Prostate gland (tissue), 2 donors: ENCODE results near the gene VSIG2.

Experiments used
- POLR2A ChIP-seq: fragments of 450-650 bp; IDR thresholded peaks from one replicate; pipeline ENCODE4 v1.6.1; 2016; ENCODE audit warnings: antibody characterized with exemption, mild to moderate bottlenecking
- TF ChIP-seq, protein P1 (sequence below), 4 experiments: fragments of 200-600 bp in 2 of 4; fragments of 450-650 bp in 2 of 4; sonication (generic) in 2 of 4; IDR thresholded peaks; 1 replicate in 3 of 4; 2 replicates in 1 of 4; pipeline ENCODE4 v1.5.1; 2016 to 2019; ENCODE audit warnings: antibody characterized with exemption in 4 of 4, mild to moderate bottlenecking in 2 of 4, moderate library complexity in 2 of 4

DNA sequence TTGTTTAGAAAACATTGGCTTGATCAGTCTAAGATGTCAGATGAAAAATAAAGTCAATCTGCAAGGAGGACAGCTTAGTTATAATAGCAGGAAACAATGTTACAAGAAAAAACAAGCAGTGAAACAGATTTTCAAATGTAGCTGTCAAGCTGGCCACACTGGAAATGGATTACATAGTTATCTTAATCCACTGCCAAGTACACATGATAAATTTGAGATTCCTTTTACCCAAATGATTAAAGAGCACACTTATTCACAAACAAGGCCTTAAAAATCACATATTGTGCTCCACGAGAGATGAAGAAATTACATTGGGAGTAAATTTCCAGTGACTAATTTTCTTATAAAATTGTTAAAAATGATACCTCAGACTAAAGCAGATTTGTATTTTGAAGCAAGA is 27.5 kb upstream of the VSIG2 start:
- no peak for TF ChIP-seq POLR2A
- TF ChIP-seq, protein P1, sequence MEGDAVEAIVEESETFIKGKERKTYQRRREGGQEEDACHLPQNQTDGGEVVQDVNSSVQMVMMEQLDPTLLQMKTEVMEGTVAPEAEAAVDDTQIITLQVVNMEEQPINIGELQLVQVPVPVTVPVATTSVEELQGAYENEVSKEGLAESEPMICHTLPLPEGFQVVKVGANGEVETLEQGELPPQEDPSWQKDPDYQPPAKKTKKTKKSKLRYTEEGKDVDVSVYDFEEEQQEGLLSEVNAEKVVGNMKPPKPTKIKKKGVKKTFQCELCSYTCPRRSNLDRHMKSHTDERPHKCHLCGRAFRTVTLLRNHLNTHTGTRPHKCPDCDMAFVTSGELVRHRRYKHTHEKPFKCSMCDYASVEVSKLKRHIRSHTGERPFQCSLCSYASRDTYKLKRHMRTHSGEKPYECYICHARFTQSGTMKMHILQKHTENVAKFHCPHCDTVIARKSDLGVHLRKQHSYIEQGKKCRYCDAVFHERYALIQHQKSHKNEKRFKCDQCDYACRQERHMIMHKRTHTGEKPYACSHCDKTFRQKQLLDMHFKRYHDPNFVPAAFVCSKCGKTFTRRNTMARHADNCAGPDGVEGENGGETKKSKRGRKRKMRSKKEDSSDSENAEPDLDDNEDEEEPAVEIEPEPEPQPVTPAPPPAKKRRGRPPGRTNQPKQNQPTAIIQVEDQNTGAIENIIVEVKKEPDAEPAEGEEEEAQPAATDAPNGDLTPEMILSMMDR (IDR thresholded peaks at IDR 0.05), result no peak
